ENCODE results near the gene RPAP3. TPM values are rescaled to one million over a fixed set of nuclear protein-coding genes. Genes with fewer than 3 reads are reported as not detected.
"Not testable (repeated sequence)": the region's sequence is repeated elsewhere in the genome, so short reads cannot be mapped to it uniquely, and the experiment has no call there.

Gene RPAP3
- total RNA-seq, 1 donor from 2014 or later = 19.9 TPM

DNA sequence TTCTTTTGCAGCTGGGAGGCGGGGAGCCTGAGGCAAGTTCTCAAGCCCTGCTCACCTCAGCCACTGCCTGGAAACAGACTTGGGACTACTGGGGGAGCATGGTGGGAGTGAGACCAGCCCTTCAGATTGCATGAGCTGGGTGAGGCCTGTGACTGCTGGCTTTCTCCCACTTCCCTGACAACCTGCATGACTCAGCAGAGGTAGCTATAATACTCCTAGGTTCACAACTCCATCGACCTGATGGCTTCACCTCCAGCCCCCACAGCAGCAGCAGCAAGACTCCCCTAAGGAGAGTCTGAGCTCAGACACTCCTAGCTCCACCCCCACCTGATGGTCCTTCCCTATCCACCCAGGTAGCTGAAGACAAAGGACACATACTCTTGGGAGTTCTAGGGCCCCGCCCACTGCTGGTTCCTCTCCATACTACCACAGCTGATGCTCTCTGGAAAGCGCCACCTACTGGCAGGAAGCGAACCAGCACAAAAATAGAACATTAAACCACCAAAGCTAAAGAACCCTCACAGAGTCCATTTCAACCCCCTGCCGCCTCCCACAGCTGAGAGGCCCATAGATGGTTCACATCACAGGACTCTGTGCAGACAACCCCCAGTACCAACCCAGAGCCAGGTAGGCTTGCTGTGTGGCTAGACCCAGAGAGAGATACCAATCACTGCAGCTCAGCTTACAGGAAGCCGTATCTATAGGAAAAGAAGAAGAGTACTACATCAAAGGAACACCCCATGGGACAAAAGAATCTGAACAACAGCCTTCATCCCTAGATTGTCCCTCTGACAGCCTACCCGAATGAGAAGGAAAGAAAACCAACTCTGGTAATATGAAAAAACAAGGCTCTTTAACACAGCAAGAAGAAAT lies 68.7 kb downstream of the RPAP3 start:
- intact Hi-C loops (cut with DNase I) = no loop called here
- Histone ChIP-seq H3K27me3 (no peaks in the 10 kb centered on the region), H3K4me3 (no peak overlapping the region), H3K9me3 (peaks cover 6% of the 10 kb centered on the region), H3K36me3 (no peaks in the 10 kb centered on the region), H3K27ac (no peak overlapping the region), H3K4me1 (no peaks in the 10 kb centered on the region)
- peak; percentile 73 for DNase-seq
- ATAC-seq = peak; percentile 10
- TF ChIP-seq, protein P1, sequence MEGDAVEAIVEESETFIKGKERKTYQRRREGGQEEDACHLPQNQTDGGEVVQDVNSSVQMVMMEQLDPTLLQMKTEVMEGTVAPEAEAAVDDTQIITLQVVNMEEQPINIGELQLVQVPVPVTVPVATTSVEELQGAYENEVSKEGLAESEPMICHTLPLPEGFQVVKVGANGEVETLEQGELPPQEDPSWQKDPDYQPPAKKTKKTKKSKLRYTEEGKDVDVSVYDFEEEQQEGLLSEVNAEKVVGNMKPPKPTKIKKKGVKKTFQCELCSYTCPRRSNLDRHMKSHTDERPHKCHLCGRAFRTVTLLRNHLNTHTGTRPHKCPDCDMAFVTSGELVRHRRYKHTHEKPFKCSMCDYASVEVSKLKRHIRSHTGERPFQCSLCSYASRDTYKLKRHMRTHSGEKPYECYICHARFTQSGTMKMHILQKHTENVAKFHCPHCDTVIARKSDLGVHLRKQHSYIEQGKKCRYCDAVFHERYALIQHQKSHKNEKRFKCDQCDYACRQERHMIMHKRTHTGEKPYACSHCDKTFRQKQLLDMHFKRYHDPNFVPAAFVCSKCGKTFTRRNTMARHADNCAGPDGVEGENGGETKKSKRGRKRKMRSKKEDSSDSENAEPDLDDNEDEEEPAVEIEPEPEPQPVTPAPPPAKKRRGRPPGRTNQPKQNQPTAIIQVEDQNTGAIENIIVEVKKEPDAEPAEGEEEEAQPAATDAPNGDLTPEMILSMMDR (IDR thresholded peaks at IDR 0.05) = peak; percentile 53

DNA sequence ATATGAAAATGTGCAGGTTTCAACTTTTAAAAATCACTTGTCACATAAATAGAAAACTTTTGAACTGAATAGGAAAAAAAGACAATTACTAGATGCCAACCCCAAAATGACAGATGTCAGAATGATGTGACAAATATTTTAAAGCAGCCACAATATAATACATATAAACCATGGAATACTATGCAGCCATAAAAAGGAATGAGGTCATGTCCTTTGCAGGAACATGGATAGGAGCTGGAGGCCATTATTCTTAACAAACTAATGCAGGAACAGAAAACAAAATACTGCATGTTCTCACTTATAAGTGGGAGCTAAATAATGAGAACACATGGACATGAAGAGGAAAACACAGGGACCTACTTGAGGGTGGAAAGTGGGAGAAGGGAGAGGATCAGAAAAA lies 70.1 kb downstream of the RPAP3 start:
- H3K9me3 ChIP-seq; H3K4me3 ChIP-seq; H3K4me1 ChIP-seq; intact Hi-C loops (cut with DNase I); DNase-seq; H3K36me3 ChIP-seq; H3K27me3 ChIP-seq; H3K27ac ChIP-seq; ATAC-seq: not testable (repeated sequence)

DNA sequence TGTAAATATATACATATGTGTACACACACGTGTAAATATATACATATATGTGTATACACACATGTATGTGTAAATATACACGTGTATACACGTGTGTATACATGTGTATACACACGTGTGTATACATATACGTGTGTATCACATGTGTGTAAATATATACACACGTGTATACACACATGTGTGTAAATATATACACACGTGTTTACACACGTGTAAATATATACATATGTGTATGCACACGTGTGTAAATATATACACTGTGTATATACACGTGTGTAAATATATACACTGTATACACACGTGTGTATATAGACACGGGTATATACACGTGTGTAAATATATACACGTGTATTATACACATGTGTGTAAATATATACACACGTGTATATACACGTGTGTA lies 71.7 kb downstream of the RPAP3 start:
- Histone ChIP-seq H3K27ac (no peak overlapping the region), H3K36me3 (no peaks in the 10 kb centered on the region), H3K9me3 (peaks cover 6% of the 10 kb centered on the region), H3K27me3 (no peaks in the 10 kb centered on the region), H3K4me1 (no peaks in the 10 kb centered on the region), H3K4me3 (no peak overlapping the region)
- intact Hi-C loops (cut with DNase I) = no loop called here
- no peak for ATAC-seq
- TF ChIP-seq, protein P1 (IDR thresholded peaks at IDR 0.05) = no peak
- no peak for DNase-seq

DNA sequence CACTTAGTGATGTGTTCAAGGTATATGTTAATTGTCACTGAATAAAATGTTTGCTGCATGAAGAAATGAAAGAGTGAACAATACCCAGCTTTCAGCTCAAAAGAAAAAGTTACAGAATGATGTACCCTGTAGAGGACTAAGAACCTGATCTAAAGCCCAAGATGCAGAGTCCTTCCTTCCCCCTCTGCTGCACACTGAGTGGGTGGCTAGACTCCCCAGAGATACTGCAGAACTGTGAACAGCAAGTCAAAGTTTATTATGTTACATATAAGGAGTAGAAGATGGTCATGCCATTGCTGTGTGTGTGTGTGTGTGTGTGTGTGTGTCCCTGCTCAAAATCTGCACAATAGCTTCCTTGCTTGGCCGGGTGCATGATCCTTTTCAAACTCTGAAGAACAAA lies 83.9 kb downstream of the RPAP3 start:
- DNase-seq (no peak), ATAC-seq (no peak)
- Histone ChIP-seq H3K4me3 (no peak overlapping the region), H3K9me3 (no peaks in the 10 kb centered on the region), H3K27me3 (no peaks in the 10 kb centered on the region), H3K36me3 (no peaks in the 10 kb centered on the region), H3K27ac (no peak overlapping the region), H3K4me1 (no peaks in the 10 kb centered on the region)
- intact Hi-C loops (cut with DNase I) = no loop called here
- TF ChIP-seq, protein P1 (IDR thresholded peaks at IDR 0.05) = no peak

DNA sequence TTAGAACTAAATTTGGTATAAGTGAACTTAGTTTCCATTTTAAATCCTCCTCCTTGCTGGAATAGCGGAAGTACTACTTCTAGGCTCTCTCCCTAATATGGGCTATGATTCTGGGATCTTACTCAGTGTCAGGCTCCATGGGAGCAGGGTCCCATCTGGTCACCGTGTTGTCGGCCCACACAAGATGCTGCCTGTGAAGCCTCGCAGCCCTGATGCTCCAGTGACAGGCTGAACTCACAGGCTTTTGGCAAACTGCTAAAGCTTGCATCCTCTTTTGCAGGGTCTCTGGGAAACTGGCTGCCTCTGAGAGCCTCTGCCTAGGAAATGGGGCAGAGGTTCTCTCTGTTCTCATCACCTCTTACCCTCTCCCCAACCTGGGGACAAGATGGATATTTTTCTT lies 88.4 kb downstream of the RPAP3 start:
- ATAC-seq = no peak
- intact Hi-C loops (cut with DNase I) = no loop called here
- Histone ChIP-seq H3K36me3 (no peaks in the 10 kb centered on the region), H3K4me1 (no peaks in the 10 kb centered on the region), H3K9me3 (no peaks in the 10 kb centered on the region), H3K4me3 (no peak overlapping the region), H3K27me3 (no peaks in the 10 kb centered on the region), H3K27ac (no peak overlapping the region)
- TF ChIP-seq, protein P1 (IDR thresholded peaks at IDR 0.05) = no peak
- no peak for DNase-seq

DNA sequence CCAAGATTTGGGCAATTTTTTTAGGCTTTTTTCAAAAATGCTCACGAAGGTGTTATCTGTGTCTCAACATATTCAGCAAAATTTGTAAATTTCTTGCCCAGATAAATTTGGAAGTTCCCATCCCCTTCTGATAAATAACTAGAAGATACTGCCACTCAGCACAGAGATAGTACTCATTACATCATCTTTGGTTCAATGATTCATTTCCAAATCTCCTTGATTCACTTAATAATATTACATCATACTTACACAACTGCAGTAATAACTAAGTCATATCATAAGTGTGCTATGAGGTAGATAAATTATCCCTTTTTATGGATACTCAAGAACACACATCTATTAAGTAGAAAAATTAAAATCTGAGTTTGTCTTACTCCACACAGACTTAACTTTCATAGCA lies 89.4 kb downstream of the RPAP3 start:
- H3K36me3 ChIP-seq = no peaks in the 10 kb centered on the region
- TF ChIP-seq, protein P1 (IDR thresholded peaks at IDR 0.05) = no peak
- no peak overlapping the region for H3K4me3 ChIP-seq
- no peak for ATAC-seq
- no peak for DNase-seq
- intact Hi-C loops (cut with DNase I) = no loop called here
- no peak overlapping the region for H3K27ac ChIP-seq
- H3K9me3 ChIP-seq = no peaks in the 10 kb centered on the region
- no peaks in the 10 kb centered on the region for H3K27me3 ChIP-seq
- no peaks in the 10 kb centered on the region for H3K4me1 ChIP-seq

All from upper lobe of right lung (tissue), 1 donor.